Breast epithelium (tissue), 4 donors: ENCODE data around the gene CADM1. TPM values are rescaled to one million over a fixed set of nuclear protein-coding genes. Genes with fewer than 3 reads are reported as not detected.

Experiments
- DNase-seq, 2 donors: peaks; one replicate each; pipeline ENCODE4 v3.0.0-alpha.2; 2019; ENCODE audit warnings: low spot score in 2 of 2
- H3K27ac ChIP-seq, 2 donors: fragments of 200-600 bp; sonication (generic) in 1 of 2; one replicate each; pipeline ENCODE4 v1.5.1; 2016 to 2019; ENCODE audit warnings: mild to moderate bottlenecking in 1 of 2
- H3K27me3 ChIP-seq, 2 donors: fragments of 200-600 bp; sonication (generic) in 1 of 2; one replicate each; pipeline versions ENCODE4 v1.5.1 to v1.6.0; 2017 to 2019; ENCODE audit warnings: control low read depth in 1 of 2, mild to moderate bottlenecking in 1 of 2
- H3K36me3 ChIP-seq: fragments of 200-600 bp; one replicate; pipeline ENCODE4 v1.5.1; 2019
- H3K4me1 ChIP-seq, 2 donors: fragments of 200-600 bp; sonication (generic); one replicate each; pipeline ENCODE4 v1.5.1; 2016 to 2019; ENCODE audit warnings: control low read depth in 1 of 2
- H3K4me3 ChIP-seq, 3 donors: fragments of 200-600 bp; sonication (generic); 1 replicate in 2 of 3; 2 replicates in 1 of 3; pipeline ENCODE4 v1.5.1; 2016 to 2019; ENCODE audit warnings: mild to moderate bottlenecking in 3 of 3, moderate library complexity in 2 of 3
- H3K9me3 ChIP-seq, 2 donors: fragments of 200-600 bp; sonication (generic) in 1 of 2; one replicate each; pipeline ENCODE4 v1.5.1; 2016 to 2019; ENCODE audit warnings: control low read depth in 1 of 2
- CTCF ChIP-seq, 3 donors: fragments of 450-650 bp; IDR thresholded peaks; one replicate each; pipeline ENCODE4 v1.5.1; 2016 to 2017; ENCODE audit warnings: antibody characterized with exemption in 3 of 3, mild to moderate bottlenecking in 3 of 3, moderate library complexity in 3 of 3
- POLR2A ChIP-seq: fragments of 450-650 bp; IDR thresholded peaks from one replicate; pipeline ENCODE4 v1.6.1; 2016; ENCODE audit warnings: antibody characterized with exemption, mild to moderate bottlenecking, moderate library complexity
- POLR2AphosphoS5 ChIP-seq, 3 donors: sonication (generic); formaldehyde crosslinking; IDR thresholded peaks; one replicate each; pipeline ENCODE4 v1.6.1; 2017; ENCODE audit warnings: antibody characterized with exemption in 3 of 3
- intact Hi-C: fragments of 100-400 bp; cut with DNase I; formaldehyde crosslinking; loops from one replicate; pipeline ENCODE4 v1.15.1; 2023; ENCODE audit warnings: low total_unique reads
- total RNA-seq, 3 donors: library from RNA; depleted of rRNA; stranded (reverse); fragments of >200 nt; gene quantifications; one replicate each; pipeline ENCODE4 v1.1.0, GENCODE V29; 2016

CADM1 gene
- total RNA-seq, 3 donors from 2014 or later: 5.3 to 48.4 (median 33.1) TPM

GRCh38 chr11:115493488-115493887, 10.7 kb downstream of the CADM1 start:
- DNase-seq: no peak
- TF ChIP-seq CTCF (IDR thresholded peaks at IDR 0.05) (no peak), POLR2AphosphoS5 (IDR thresholded peaks at IDR 0.05) (no peak), POLR2A (no peak)
- no peaks in the 10 kb centered on the region for H3K36me3 ChIP-seq
- intact Hi-C loops: no loop called here
- no peak overlapping the region for H3K4me3 ChIP-seq
- no peaks in the 10 kb centered on the region for H3K9me3 ChIP-seq
- H3K27me3 ChIP-seq: no peaks in the 10 kb centered on the region
- no peaks in the 10 kb centered on the region for H3K4me1 ChIP-seq
- no peak overlapping the region for H3K27ac ChIP-seq

GRCh38 chr11:115489466-115489865, 14.7 kb downstream of the CADM1 start:
- Histone ChIP-seq H3K27ac (no peak overlapping the region), H3K4me3 (no peak overlapping the region), H3K27me3 (no peaks in the 10 kb centered on the region), H3K9me3 (no peaks in the 10 kb centered on the region), H3K4me1 (no peaks in the 10 kb centered on the region), H3K36me3 (no peaks in the 10 kb centered on the region)
- TF ChIP-seq POLR2A (no peak), CTCF (IDR thresholded peaks at IDR 0.05) (no peak), POLR2AphosphoS5 (IDR thresholded peaks at IDR 0.05) (no peak)
- intact Hi-C loops: no loop called here
- no peak for DNase-seq

GRCh38 chr11:115488945-115489344, 15.3 kb downstream of the CADM1 start:
- Histone ChIP-seq H3K36me3 (no peaks in the 10 kb centered on the region), H3K27ac (no peak overlapping the region), H3K9me3 (no peaks in the 10 kb centered on the region), H3K27me3 (no peaks in the 10 kb centered on the region), H3K4me1 (no peaks in the 10 kb centered on the region), H3K4me3 (no peak overlapping the region)
- TF ChIP-seq POLR2A: no peak
- TF ChIP-seq CTCF (IDR thresholded peaks at IDR 0.05): no peak
- no peak for TF ChIP-seq POLR2AphosphoS5 (IDR thresholded peaks at IDR 0.05)
- no peak for DNase-seq
- intact Hi-C loops: no loop called here

DNA sequence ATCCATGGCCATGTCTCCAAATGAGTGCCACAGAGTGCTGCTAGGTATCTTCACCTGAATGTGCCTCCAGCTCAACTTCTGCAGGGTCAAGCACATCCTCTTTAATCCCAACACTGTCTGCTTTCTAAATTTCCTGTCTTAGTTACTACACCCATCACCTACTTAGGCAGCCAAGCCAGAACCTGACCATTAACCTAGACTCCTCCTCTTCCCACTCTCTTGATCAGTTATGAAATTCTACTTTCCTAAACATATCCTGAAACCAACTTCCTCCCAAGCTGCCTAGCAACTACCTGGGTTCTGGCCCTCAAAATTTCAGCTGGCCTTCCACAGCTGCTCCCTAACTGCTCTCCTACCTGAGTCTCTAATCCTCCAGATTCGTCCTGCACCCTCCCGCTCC, 22.7 kb downstream of the CADM1 start:
- intact Hi-C loops: no loop called here
- no peaks in the 10 kb centered on the region for H3K27me3 ChIP-seq
- no peak overlapping the region for H3K4me3 ChIP-seq
- no peak overlapping the region for H3K27ac ChIP-seq
- no peaks in the 10 kb centered on the region for H3K4me1 ChIP-seq
- no peaks in the 10 kb centered on the region for H3K9me3 ChIP-seq
- TF ChIP-seq CTCF (IDR thresholded peaks at IDR 0.05): no peak
- no peak for TF ChIP-seq POLR2AphosphoS5 (IDR thresholded peaks at IDR 0.05)
- no peak for TF ChIP-seq POLR2A
- no peaks in the 10 kb centered on the region for H3K36me3 ChIP-seq
- DNase-seq: no peak

DNA sequence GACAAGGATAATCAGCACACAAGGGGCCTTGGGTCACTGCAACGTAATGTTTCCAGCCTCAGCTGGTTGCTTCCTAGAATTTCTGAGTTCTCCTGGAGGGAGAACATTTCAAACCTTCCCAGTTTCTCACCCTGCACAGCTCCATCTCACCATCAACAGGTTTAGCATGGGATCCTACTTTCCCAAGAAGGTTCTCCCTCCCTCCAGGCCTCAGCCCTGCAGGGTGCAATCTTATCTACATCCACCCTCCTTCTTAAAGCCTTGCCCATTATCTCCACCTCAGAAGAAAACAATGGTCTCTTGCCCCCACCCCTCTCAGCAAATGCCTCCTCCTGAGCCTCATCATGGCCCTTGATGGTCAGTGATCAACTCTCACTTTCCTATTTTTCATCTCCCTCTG, 23.6 kb downstream of the CADM1 start:
- Histone ChIP-seq H3K27me3 (no peaks in the 10 kb centered on the region), H3K4me1 (no peaks in the 10 kb centered on the region), H3K36me3 (no peaks in the 10 kb centered on the region), H3K27ac (no peak overlapping the region), H3K4me3 (no peak overlapping the region), H3K9me3 (no peaks in the 10 kb centered on the region)
- no peak for DNase-seq
- intact Hi-C loops: no loop called here
- no peak for TF ChIP-seq CTCF (IDR thresholded peaks at IDR 0.05)
